SK-N-SH treated with all-trans-retinoic acid at 6 μM for 48 hours (cell line): Measurements from ENCODE around the gene KHDRBS2.

Experiments used
- ATAC-seq: fragments of 200-7000 bp; cut with Tn5 transposase; 3 replicates; pipeline ENCODE4 v1.9.1; 2020; ENCODE audit warnings: mild to moderate bottlenecking, moderate library complexity
- ARNTL ChIP-seq: fragments of 450-650 bp; formaldehyde crosslinking; IDR thresholded peaks from 2 replicates; pipeline ENCODE4 v1.5.0; 2020; ENCODE audit warnings: low read depth, mild to moderate bottlenecking, moderate library complexity, borderline replicate concordance
- ESRRG ChIP-seq: fragments of 250-450 bp; sonication (Bioruptor Pico); IDR thresholded peaks from 2 replicates; pipeline ENCODE4 v1.6.1; 2021; ENCODE audit warnings: mild to moderate bottlenecking
- GLIS3 ChIP-seq: fragments of 250-450 bp; sonication (Bioruptor Pico); IDR thresholded peaks from 2 replicates; pipeline ENCODE4 v1.5.0; 2020; ENCODE audit warnings: mild to moderate bottlenecking, moderate library complexity
- ISL1 ChIP-seq: fragments of 250-450 bp; sonication (Bioruptor Pico); IDR thresholded peaks from 2 replicates; pipeline ENCODE4 v2.1.2; 2022; ENCODE audit warnings: mild to moderate bottlenecking, moderate library complexity
- OSR1 ChIP-seq: fragments of 250-450 bp; sonication (Bioruptor Pico); IDR thresholded peaks from 2 replicates; pipeline ENCODE4 v1.8.0; 2022; ENCODE audit warnings: moderate library complexity, mild to moderate bottlenecking, inconsistent platforms
- SNAI2 ChIP-seq: fragments of 250-450 bp; sonication (Bioruptor Pico); IDR thresholded peaks from 2 replicates; pipeline ENCODE4 v1.5.0; 2020; ENCODE audit warnings: mild to moderate bottlenecking, moderate library complexity
- TCF4 ChIP-seq: fragments of 250-450 bp; sonication (Bioruptor Pico); IDR thresholded peaks from 2 replicates; pipeline ENCODE4 v1.8.0; 2021; ENCODE audit warnings: mild to moderate bottlenecking, moderate library complexity, borderline replicate concordance
- ZC3H10 ChIP-seq: fragments of 250-450 bp; sonication (Bioruptor Pico); IDR thresholded peaks from 2 replicates; pipeline ENCODE4 v1.5.1; 2021; ENCODE audit warnings: mild to moderate bottlenecking, moderate library complexity
- ZNF565 ChIP-seq: fragments of 450-650 bp; formaldehyde crosslinking; conservative IDR thresholded peaks from 2 replicates; pipeline ENCODE4 v1.5.0; 2020; ENCODE audit warnings: low read depth, mild to moderate bottlenecking, moderate library complexity
- ZNF8 ChIP-seq: fragments of 450-650 bp; formaldehyde crosslinking; IDR thresholded peaks from 2 replicates; pipeline ENCODE4 v1.5.0; 2020; ENCODE audit warnings: mild to moderate bottlenecking, moderate library complexity
- TF ChIP-seq, protein P1 (sequence below): fragments of 250-450 bp; sonication (Bioruptor Pico); IDR thresholded peaks from 2 replicates; pipeline ENCODE4 v1.5.0; 2020; ENCODE audit warnings: mild to moderate bottlenecking, moderate library complexity
- TF ChIP-seq, protein P2 (sequence below): fragments of 250-450 bp; sonication (Bioruptor Pico); IDR thresholded peaks from 2 replicates; pipeline ENCODE4 v1.5.1; 2021; ENCODE audit warnings: mild to moderate bottlenecking, moderate library complexity

KHDRBS2 gene

DNA sequence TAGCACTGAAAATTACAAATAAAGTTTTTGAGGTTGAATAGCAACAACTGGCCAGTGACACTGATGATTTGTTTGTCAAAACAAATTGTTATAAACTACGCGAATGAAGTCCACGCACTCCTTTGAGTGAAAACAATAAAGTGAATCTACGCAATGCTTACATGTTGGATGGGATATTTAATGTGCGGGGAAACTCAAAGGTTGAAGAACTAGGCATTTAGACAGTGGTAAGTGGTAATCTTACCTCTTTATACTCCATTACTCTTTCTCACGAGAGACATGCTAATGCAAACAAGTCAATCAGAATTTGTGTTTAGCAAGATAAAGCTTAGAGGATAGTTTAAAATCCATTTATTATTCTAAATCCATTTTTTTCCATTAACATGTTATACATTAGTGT is 606.4 kb downstream of the KHDRBS2 start (continued):
- TF ChIP-seq, protein P1, sequence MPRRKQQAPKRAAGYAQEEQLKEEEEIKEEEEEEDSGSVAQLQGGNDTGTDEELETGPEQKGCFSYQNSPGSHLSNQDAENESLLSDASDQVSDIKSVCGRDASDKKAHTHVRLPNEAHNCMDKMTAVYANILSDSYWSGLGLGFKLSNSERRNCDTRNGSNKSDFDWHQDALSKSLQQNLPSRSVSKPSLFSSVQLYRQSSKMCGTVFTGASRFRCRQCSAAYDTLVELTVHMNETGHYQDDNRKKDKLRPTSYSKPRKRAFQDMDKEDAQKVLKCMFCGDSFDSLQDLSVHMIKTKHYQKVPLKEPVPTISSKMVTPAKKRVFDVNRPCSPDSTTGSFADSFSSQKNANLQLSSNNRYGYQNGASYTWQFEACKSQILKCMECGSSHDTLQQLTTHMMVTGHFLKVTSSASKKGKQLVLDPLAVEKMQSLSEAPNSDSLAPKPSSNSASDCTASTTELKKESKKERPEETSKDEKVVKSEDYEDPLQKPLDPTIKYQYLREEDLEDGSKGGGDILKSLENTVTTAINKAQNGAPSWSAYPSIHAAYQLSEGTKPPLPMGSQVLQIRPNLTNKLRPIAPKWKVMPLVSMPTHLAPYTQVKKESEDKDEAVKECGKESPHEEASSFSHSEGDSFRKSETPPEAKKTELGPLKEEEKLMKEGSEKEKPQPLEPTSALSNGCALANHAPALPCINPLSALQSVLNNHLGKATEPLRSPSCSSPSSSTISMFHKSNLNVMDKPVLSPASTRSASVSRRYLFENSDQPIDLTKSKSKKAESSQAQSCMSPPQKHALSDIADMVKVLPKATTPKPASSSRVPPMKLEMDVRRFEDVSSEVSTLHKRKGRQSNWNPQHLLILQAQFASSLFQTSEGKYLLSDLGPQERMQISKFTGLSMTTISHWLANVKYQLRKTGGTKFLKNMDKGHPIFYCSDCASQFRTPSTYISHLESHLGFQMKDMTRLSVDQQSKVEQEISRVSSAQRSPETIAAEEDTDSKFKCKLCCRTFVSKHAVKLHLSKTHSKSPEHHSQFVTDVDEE (CRISPR knock-in tag) = no peak
- no peak for TF ChIP-seq SNAI2 (CRISPR knock-in tag)
- TF ChIP-seq, all 23 proteins: peak for 0

DNA sequence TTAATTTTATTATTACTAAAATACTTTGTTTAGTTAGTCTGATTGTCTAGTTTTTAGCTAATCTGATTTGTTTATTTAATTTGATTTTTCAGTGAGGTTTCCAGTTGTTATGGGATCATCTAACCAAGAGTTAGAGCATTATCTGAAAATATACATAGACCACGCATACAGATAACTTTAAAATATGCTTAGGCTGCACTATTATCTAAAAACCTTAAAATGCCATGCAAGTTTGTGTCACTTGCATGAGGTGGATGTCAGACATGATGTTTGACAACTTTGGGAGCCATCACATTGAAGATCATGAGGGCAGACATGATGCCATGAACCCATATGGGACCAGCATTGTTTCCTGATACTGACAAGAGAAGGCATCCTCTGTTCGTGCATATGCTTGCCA is 610.3 kb downstream of the KHDRBS2 start:
- no peak for ATAC-seq
- TF ChIP-seq OSR1 (CRISPR knock-in tag) (no peak), ZC3H10 (CRISPR knock-in tag) (no peak), ZNF8 (CRISPR knock-in tag) (no peak), ESRRG (no peak), ZNF565 (CRISPR knock-in tag) (no peak), ARNTL (CRISPR knock-in tag) (no peak), GLIS3 (CRISPR knock-in tag) (no peak), SNAI2 (CRISPR knock-in tag) (no peak)
- TF ChIP-seq, protein P2, sequence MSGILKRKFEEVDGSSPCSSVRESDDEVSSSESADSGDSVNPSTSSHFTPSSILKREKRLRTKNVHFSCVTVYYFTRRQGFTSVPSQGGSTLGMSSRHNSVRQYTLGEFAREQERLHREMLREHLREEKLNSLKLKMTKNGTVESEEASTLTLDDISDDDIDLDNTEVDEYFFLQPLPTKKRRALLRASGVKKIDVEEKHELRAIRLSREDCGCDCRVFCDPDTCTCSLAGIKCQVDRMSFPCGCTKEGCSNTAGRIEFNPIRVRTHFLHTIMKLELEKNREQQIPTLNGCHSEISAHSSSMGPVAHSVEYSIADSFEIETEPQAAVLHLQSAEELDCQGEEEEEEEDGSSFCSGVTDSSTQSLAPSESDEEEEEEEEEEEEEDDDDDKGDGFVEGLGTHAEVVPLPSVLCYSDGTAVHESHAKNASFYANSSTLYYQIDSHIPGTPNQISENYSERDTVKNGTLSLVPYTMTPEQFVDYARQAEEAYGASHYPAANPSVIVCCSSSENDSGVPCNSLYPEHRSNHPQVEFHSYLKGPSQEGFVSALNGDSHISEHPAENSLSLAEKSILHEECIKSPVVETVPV (CRISPR knock-in tag) = no peak

DNA sequence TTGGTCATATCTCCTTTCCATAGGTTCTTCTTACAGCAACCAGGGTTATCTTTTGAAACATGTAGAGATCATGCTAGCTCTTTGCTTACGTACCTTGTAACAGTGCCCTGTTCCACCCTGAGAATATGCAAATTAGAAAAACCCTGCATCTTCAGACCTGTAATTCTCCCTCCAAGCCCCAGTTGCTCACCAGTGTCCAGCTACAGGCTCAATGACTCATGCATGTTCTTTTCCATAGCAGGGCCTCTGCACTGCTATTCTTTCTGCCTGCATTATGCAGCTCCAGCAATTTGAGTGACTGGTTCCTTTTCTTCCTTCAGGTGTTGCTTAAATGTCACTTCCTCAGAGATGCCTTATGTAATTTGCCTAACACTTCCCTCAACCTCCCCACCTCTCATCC is 636.2 kb downstream of the KHDRBS2 start:
- no peak for TF ChIP-seq ISL1 (CRISPR knock-in tag)
- ATAC-seq = no peak

DNA sequence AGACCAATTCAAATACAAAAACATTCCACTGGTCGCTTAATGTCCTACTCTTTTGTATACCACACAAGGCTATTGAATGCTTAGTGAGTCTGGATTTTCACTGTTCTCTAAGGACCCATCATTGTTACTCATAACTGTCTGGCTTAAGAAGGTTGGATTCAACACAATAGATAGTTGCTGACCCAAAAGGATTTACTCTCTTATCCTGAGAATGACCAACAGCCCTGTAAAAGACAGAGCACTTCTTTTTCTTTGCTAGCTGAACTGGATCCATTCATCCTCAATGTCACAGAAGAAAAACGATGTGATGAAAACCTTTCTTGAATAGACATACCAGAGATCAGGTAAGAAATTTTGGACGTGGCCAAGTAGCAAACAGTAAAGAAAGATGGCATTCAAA is 645.6 kb downstream of the KHDRBS2 start:
- no peak for ATAC-seq
- TF ChIP-seq ZNF8 (CRISPR knock-in tag) (no peak), ARNTL (CRISPR knock-in tag) (no peak), ZNF565 (CRISPR knock-in tag) (no peak), GLIS3 (CRISPR knock-in tag) (no peak), TCF4 (CRISPR knock-in tag) (no peak)
- TF ChIP-seq, protein P1 (CRISPR knock-in tag) = no peak
